GM18511 (cell line): ENCODE measurements around the gene SMG6.
"Not testable (repeated sequence)": the region's sequence is repeated elsewhere in the genome, so short reads cannot be mapped to it uniquely, and the experiment has no call there.

Experiments used
- ATAC-seq: cut with Tn5 transposase; IDR thresholded peaks from one replicate; pipeline ENCODE4 v1.9.1; 2021; ENCODE audit warnings: mild to moderate bottlenecking, moderate library complexity; ENCODE audit not compliant: unreplicated experiment

The SMG6 gene

DNA sequence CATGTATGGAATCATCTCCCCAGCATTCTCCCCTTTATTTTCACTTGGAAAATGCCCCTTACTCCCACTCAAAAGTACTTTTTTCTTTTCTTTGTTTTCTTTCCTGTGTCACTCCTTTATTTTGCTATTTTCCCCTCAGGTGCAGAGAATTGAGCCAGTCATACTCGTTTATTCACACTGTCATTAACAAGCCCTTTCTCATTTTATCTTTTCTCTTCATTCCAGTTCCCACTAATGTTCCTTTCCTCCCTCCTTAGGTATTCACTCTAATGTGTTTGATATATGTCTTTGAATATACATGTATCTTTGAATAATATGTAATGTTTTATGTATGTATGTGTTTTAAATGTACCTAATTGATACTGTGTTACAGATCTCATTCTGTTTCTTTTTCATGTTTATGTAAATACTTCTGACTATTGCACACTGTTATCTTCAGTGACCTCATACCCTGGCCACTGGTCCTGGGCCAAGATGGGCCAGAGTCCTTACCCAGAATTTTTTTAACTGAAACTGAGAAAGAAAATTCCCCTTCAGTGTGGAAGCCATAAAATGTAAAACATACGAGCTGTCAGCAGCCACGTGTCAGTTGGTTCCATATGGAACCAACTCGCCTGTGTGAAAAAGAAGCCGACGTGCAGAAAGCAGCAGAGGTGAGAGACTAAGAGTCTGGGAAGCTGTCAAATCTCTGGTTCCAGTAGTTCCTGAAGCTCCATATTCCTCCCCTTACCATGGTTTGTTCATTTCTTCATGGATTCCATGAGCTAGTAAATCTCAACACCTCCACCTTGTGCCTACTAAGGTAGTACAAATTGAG lies 6.0 kb upstream of the SMG6 start:
- ATAC-seq = no peak

DNA sequence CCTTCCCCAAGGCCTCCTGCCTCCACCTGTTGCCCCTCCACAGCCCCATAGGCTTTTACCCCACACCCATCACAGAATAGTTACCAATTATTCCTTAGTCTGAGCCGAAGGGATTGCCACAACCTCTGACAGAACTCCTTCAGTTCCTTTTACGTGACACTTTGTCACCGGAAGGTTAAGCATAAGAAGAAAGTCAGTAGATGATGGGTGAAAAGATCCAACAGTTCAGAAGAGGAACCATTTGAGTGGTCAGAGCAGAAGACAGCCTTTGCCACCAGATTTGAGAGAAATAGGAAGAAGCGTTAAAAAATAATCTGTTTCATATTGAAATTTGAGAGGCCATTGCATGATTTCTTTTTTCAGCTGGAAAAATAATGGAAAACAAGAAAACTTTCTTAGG lies 1.3 kb upstream of the SMG6 start:
- ATAC-seq = no peak

- no peak for ATAC-seq
Measured at GRCh38 chr17:2302778-2303203, 794 bp downstream of the SMG6 start.

DNA sequence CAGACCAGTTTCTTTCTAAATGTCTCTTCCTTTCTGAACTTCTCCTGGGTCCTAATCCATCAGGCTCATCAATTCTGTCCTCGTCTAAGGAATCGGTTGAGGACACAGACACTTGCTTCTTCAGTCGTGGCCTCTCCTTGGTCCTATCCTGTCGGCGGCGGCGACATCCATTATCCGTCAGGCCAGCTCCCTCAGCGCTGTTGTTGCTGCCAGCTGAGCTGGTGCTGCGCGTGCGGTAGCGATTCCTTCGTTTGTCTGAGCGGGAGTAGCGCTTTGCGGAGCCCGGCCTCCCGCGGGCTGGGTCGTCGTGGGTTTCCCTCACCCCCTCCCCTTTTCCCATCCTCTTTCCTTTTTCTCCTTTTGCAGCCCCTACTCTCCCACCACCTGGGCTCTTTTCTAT lies 3.8 kb downstream of the SMG6 start:
- ATAC-seq = no peak

GRCh38 chr17:2299136-2299535 lies 4.4 kb downstream of the SMG6 start:
- ATAC-seq = no peak

- ATAC-seq = no peak
Measured at GRCh38 chr17:2297023-2297422, 6.6 kb downstream of the SMG6 start.

- no peak for ATAC-seq
Measured at GRCh38 chr17:2295575-2295974, 8.0 kb downstream of the SMG6 start.

GRCh38 chr17:2292100-2292499 lies 11.5 kb downstream of the SMG6 start:
- ATAC-seq = no peak

DNA sequence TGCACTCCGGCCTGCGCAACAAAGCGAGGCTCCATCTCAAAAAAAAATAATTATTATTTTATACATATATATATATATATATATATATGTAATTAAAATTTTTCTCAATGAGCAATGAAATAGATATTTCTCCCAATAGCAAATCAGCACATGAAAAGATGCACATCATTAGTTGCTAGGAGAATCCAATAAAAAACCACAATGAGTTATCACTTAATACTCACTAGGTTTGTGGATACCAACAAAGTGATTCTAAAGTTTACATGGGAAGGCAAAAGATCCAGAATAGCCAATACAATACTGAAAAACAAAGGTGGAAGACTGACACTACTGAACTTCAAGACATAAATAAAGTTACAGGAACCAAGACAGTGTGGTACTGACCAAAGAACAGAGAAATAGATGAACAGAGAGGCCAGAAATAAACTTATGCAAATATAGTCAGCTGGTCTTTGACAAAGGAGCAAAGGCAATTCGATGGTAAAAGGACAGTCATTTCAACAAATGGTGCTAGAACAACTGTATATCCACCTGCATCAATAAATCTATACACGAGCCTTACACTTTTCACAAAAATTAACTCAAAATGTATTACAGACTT lies 13.6 kb downstream of the SMG6 start:
- ATAC-seq = no peak

DNA sequence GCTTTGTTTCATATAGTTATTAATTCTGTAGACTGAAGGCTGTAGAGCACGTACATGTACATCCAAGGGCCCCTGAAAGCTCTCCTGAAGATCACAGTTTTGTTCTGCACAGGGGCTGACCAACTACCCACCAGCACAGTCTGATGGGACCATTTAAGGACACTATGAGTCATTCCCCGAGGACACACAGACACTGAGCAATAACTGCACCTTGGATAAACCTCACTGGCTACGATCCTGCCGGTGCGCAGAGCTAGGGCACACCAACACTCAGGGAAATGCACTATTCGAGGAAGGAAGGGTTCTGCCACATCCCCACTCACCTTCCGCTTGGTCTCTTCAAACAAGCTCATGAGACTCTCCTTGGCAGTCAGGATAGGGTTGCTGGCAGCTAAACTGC lies 20.3 kb downstream of the SMG6 start:
- ATAC-seq = no peak

- ATAC-seq = no peak
Measured at GRCh38 chr17:2282297-2282873, 21.2 kb downstream of the SMG6 start.

- no peak for ATAC-seq
Measured at GRCh38 chr17:2279707-2280106, 23.9 kb downstream of the SMG6 start.

- no peak for ATAC-seq
Measured at GRCh38 chr17:2277429-2278170, 26.0 kb downstream of the SMG6 start.

DNA sequence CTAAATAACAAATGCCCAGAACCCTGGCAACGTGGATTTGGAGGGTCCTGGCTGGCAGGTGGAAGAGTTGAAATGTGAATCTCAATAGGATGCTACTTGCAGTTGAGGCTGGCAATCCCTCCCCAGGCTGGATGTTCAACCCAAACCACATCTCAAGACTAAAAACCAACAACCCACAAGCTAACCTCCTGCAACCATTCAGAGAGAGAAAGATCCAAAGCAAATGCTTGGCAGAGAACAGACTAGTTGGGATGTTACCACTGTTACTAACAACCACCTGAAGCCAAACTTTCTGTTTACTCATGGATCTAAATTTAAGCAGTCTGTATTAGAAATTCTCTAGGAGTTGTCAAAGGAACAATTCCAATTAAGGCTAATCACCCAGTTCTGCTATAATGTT lies 27.9 kb downstream of the SMG6 start:
- no peak for ATAC-seq

GRCh38 chr17:2274414-2274813 lies 29.2 kb downstream of the SMG6 start:
- ATAC-seq = no peak

- no peak for ATAC-seq
Measured at GRCh38 chr17:2271985-2272702, 31.4 kb downstream of the SMG6 start.

GRCh38 chr17:2267354-2267753 lies 36.2 kb downstream of the SMG6 start:
- no peak for ATAC-seq

- peak; percentile 14 for ATAC-seq
Measured at GRCh38 chr17:2266865-2267228, 36.7 kb downstream of the SMG6 start.

- peak; percentile 81 for ATAC-seq
Measured at GRCh38 chr17:2266045-2266864, 37.3 kb downstream of the SMG6 start.

GRCh38 chr17:2265166-2265565 lies 38.4 kb downstream of the SMG6 start:
- not testable (repeated sequence) for ATAC-seq
